Right lobe of liver (tissue), 6 donors: Measurements from ENCODE around the gene MLH1. TPM values are rescaled to one million over a fixed set of nuclear protein-coding genes. Genes with fewer than 3 reads are reported as not detected.

Experiments
- ATAC-seq, 4 donors: fragments of 200-7000 bp; cut with Tn5 transposase; one replicate each; pipeline ENCODE4 v1.9.1; 2020; ENCODE audit warnings: mild to moderate bottlenecking in 4 of 4, moderate library complexity in 4 of 4
- DNase-seq, 3 donors: peaks; one replicate each; pipeline ENCODE4 v3.0.0-alpha.2; 2020
- H3K27ac ChIP-seq, 3 donors: fragments of 200-600 bp; one replicate each; pipeline ENCODE4 v1.8.0; 2022
- H3K27me3 ChIP-seq, 2 donors: fragments of 200-600 bp; one replicate each; pipeline ENCODE4 v1.8.0; 2022
- H3K36me3 ChIP-seq, 4 donors: fragments of 200-600 bp; sonication (generic) in 1 of 4; one replicate each; pipeline versions ENCODE4 v1.5.1 to v1.8.0; 2017 to 2022; ENCODE audit warnings: control low read depth in 1 of 4
- H3K4me1 ChIP-seq, 4 donors: fragments of 200-600 bp; sonication (generic) in 1 of 4; one replicate each; pipeline versions ENCODE4 v1.5.1 to v1.8.0; 2017 to 2022; ENCODE audit warnings: control low read depth in 1 of 4
- H3K4me3 ChIP-seq, 3 donors: fragments of 200-600 bp; one replicate each; pipeline ENCODE4 v1.8.0; 2022
- H3K9me3 ChIP-seq, 4 donors: fragments of 200-600 bp; sonication (generic) in 1 of 4; one replicate each; pipeline versions ENCODE4 v1.5.1 to v1.8.0; 2017 to 2022; ENCODE audit warnings: control low read depth in 1 of 4
- CTCF ChIP-seq, 4 donors: fragments of 200-600 bp in 3 of 4; fragments of 450-650 bp in 1 of 4; IDR thresholded peaks; one replicate each; pipeline versions ENCODE4 v1.5.1 to v1.8.0; 2016 to 2022; ENCODE audit warnings: antibody characterized with exemption in 4 of 4, mild to moderate bottlenecking in 2 of 4
- POLR2A ChIP-seq: fragments of 450-650 bp; IDR thresholded peaks from one replicate; pipeline ENCODE4 v1.6.1; 2017; ENCODE audit warnings: antibody characterized with exemption, mild to moderate bottlenecking
- WGBS: methylation state at CpG from one replicate; pipeline ENCODE4 v1.1.6; 2018; ENCODE audit warnings: low coverage, low lambda C conversion rate; ENCODE audit not compliant: insufficient coverage; ENCODE audit errors: missing lambda C conversion rate; 5-methylcytosine and 5-hydroxymethylcytosine counted together
- intact Hi-C, 2 donors: fragments of 100-400 bp; cut with DNase I; formaldehyde crosslinking; loops; one replicate each; pipeline versions ENCODE4 v1.11.2 to v1.14.1; 2022
- total RNA-seq, 6 experiments: library from RNA; depleted of rRNA in 2 of 6; stranded (reverse); fragments of >200 nt in 2 of 6; fragmentation: NEBNext Ultra II Directional in 3 of 6; extraction: Animal tissue kit (Norgen Biotek cat#: 25700) in 3 of 6; gene quantifications; one replicate each; pipeline versions ENCODE4 v1.1.0 to v1.2.4, GENCODE V29; 2016 to 2023
- donor health status: DM: no; HTN: yes; CAD: no.
- donor health status: DM: no; HTN: no; CAD: no.
- donor health status: DM: no; HTN: no; CAD: no.
- donor health status: DM: no; HTN: yes; CAD: no.
- donor health status: DM: no; HTN: yes; CAD: no.

Gene MLH1
- total RNA-seq, 6 experiments from 2014 or later = 13.1 to 23.2 (median 15.3) TPM

- peak; percentile 81 to 91 (median 84) for ATAC-seq
- no peak overlapping the region for H3K4me3 ChIP-seq
- H3K27me3 ChIP-seq = no peaks in the 10 kb centered on the region
- DNase-seq = peak in 2 of 3 donors; percentile 66 to 70
- TF ChIP-seq CTCF (IDR thresholded peaks at IDR 0.05) (no peak), POLR2A (no peak)
- H3K36me3 ChIP-seq = peaks cover 0 to 16% (median 2%) of the 10 kb centered on the region in 4 donors
- intact Hi-C loops = loop anchor here (10.0 kb wide), 1 partner anchor 186 kb away; no protein-coding TSS in a partner anchor
- peak overlapping the region in 2 of 3 donors; percentile 58 to 62 for H3K27ac ChIP-seq
- peaks cover 0 to 29% (median 0%) of the 10 kb centered on the region in 4 donors for H3K4me1 ChIP-seq
- no peaks in the 10 kb centered on the region for H3K9me3 ChIP-seq
- no CpG with 5 or more reads among the region's 1 CpG for WGBS
These were observed 35.8 kb downstream of the MLH1 start for GRCh38 chr3:37029111-37029510.

GRCh38 chr3:37029516-37030163 lies 36.3 kb downstream of the MLH1 start:
- Histone ChIP-seq H3K27ac (peak overlapping the region in 2 of 3 donors; percentile 58 to 62), H3K36me3 (peaks cover 0 to 17% (median 2%) of the 10 kb centered on the region in 4 donors), H3K27me3 (no peaks in the 10 kb centered on the region), H3K4me3 (no peak overlapping the region), H3K9me3 (no peaks in the 10 kb centered on the region), H3K4me1 (peaks cover 0 to 29% (median 0%) of the 10 kb centered on the region in 4 donors)
- no peak for DNase-seq
- ATAC-seq = no peak
- TF ChIP-seq CTCF (IDR thresholded peaks at IDR 0.05) (no peak), POLR2A (no peak)
- intact Hi-C loops = loop anchor here (10.0 kb wide), 1 partner anchor 185 kb away; no protein-coding TSS in a partner anchor

- H3K36me3 ChIP-seq = peaks cover 0 to 17% (median 2%) of the 10 kb centered on the region in 4 donors
- no peak overlapping the region for H3K4me3 ChIP-seq
- H3K27ac ChIP-seq = peak overlapping the region; percentile 40 to 62 (median 58)
- intact Hi-C loops = no loop called here
- H3K27me3 ChIP-seq = no peaks in the 10 kb centered on the region
- DNase-seq (no peak), ATAC-seq (no peak)
- peaks cover 0 to 29% (median 0%) of the 10 kb centered on the region in 4 donors for H3K4me1 ChIP-seq
- H3K9me3 ChIP-seq = no peaks in the 10 kb centered on the region
- WGBS = 56% methylated on average over 3 of the region's 3 CpGs
- TF ChIP-seq CTCF (IDR thresholded peaks at IDR 0.05) (no peak), POLR2A (no peak)
These were observed 37.3 kb downstream of the MLH1 start for GRCh38 chr3:37030588-37030987.

- Histone ChIP-seq H3K4me3 (no peak overlapping the region), H3K27ac (peak overlapping the region in 2 of 3 donors; percentile 40 to 62), H3K9me3 (no peaks in the 10 kb centered on the region), H3K27me3 (no peaks in the 10 kb centered on the region), H3K4me1 (peaks cover 0 to 29% (median 0%) of the 10 kb centered on the region in 4 donors), H3K36me3 (peaks cover 0 to 11% (median 2%) of the 10 kb centered on the region in 4 donors)
- TF ChIP-seq CTCF (IDR thresholded peaks at IDR 0.05) (no peak), POLR2A (no peak)
- ATAC-seq = peak; percentile 14 to 63 (median 48)
- 73% methylated on average over 7 of the region's 7 CpGs for WGBS
- DNase-seq = peak in 1 of 3 donors; percentile 55
- intact Hi-C loops = no loop called here
These were observed 37.9 kb downstream of the MLH1 start for GRCh38 chr3:37031096-37031682.
